Brain pericyte (primary cell): ENCODE measurements around the gene ZNF45.
"Not testable (repeated sequence)": the region's sequence is repeated elsewhere in the genome, so short reads cannot be mapped to it uniquely, and the experiment has no call there.

Experiments
- DNase-seq: peaks from one replicate; pipeline ENCODE4 v3.0.0-alpha.2; 2012; ENCODE audit warnings: low read depth, low spot score

The ZNF45 gene

DNA sequence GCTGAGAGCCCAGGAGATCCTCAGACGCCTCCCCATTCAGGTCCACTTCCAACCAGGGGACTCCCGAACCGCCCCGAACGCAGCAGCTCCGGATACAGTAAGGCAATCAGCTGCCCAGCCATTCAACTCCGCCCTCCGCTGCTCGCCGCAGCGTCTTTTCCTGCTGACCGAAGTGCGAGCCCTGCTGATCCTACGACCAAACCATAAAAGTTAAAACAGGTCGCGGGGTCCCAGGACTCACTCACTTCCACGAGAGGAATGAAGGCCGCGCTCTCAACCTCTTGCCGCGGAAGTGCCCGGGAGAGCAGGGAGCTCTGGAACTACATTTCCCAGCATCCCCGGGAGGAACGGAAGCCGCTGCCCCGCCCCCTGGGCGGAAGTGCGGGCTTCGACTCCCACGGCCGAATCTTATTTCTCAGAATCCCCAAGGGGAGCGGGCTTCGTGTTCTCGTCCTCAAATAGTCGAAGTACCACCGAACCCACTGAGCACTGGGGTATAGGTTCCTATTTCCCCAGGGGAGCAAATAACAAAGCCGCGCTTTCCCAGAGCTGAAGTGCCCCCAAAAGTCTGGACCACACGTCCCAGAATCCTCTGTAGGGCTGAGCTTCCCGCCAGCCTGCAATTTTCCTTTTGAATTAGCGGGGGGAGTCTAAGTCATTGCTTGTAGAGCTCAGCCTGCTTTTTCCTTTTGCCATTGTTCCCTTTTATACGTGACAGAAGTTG lies at the start of gene ZNF45:
Gene ZNF45 (minus strand): TSS at position 298 of the 724 bp plus-strand sequence. CDS start 13,097 bp downstream, outside the sequence.
- DNase-seq = peak; percentile 61

DNA sequence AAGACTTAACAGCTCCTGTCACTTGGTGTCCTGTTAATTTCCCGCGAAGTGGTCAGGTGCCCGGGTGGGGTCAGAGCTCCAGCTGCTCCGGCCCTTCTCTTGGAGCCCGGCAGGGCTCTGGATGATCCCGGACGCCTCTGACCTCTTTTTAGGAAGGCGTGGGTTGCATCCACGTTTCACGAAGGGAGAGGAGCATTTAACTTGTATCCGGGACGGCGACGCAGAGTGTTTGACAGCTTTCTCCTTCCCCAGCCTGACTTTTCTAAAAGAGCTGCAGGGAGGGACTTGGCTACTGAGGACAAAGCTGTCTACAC lies 49.6 kb upstream of the ZNF45 start:
- DNase-seq = no peak

DNA sequence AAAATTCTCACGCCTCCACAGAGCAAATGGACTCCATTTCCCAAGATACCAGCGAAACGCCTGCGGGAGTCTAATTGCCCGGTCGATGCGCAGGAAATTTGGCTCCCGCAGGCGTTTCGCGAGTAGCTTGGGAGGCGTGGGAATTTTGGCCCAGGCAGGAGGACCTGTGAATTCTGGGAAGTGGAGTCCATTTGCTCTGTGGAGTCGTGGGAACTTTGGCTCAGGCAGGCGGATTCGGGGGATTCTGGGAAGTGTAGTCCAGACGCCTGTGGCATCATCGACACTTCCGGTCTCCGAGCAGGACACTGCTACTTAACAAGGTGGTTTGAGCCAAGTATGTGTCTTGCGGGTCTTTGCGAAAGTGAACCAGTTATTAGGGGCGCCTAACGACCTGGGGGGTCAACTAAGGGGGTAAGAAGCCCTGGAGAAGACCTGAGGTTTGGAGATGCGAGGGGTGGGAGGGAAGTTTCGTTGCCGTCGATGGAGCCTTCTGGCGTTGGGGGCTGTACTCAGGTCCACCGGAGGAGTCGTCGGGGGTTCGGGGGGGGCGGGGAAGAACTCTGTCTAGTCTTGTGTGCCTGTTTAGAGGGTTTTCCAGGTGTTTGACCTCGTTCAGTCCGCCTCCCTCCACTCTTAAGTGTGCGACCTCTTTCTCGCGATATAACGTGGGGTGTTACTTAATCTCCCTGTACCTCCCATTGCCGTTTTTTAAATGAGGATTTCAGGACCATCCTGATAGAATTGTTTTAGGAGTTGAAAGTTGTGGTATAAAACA lies 49.0 kb upstream of the ZNF45 start, which contains the start of gene ZNF155:
Gene ZNF155 (plus strand): TSS at position 277 of the 775 bp plus-strand sequence. CDS start 4,356 bp downstream, outside the sequence.
- peak; percentile 86 for DNase-seq

DNA sequence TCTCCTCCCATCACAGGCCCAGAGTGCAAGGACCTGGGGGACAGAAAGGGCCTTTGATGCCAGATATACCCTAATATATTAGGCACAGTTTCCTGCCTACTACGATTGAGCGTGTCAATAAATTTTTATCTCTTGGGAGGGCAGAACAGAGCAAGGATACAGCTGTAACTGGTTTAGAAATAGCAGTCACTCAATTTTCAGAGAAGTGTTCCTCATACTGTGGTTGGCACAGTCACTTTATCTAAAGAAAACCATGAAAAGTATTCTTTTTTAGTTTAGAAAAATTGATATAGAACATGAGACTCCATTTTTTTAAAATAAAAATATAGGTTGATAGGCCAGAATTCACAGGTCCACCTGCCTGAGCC lies 48.4 kb upstream of the ZNF45 start:
- DNase-seq = no peak

DNA sequence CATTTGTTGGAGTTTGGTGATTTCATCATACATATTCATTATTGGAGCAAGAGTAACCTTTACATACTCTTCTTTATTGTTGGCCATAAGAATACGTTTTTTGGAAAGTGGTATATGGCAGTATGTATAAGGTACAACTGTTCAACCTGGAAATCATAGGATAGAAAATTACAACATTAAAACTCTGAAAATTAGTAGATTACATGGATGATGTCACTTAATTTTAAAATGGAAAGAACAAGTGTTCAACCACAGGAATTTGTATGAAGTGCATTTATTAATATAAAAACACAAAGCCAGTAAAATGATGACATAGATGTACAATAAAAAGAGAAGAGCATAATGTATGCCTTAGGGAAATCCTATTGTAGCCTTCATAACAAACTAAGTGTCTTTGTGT lies 41.6 kb upstream of the ZNF45 start:
- no peak for DNase-seq

DNA sequence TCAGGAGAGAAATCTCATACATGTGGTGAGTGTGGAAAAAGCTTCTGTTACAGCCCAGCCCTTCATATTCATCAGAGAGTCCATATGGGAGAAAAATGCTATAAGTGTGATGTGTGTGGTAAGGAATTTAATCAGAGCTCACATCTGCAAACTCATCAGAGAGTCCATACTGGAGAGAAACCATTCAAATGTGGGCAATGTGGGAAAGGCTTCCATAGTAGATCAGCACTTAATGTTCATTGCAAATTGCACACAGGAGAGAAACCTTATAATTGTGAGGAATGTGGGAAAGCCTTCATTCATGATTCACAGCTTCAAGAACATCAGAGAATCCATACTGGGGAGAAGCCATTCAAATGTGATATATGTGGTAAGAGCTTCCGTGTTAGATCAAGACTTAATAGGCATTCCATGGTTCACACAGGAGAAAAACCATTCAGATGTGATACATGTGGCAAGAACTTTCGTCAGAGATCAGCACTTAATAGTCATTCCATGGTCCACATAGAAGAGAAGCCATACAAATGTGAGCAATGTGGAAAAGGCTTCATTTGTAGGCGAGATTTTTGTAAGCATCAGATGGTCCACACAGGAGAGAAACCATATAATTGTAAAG lies 31.1 kb upstream of the ZNF45 start:
- DNase-seq = no peak

DNA sequence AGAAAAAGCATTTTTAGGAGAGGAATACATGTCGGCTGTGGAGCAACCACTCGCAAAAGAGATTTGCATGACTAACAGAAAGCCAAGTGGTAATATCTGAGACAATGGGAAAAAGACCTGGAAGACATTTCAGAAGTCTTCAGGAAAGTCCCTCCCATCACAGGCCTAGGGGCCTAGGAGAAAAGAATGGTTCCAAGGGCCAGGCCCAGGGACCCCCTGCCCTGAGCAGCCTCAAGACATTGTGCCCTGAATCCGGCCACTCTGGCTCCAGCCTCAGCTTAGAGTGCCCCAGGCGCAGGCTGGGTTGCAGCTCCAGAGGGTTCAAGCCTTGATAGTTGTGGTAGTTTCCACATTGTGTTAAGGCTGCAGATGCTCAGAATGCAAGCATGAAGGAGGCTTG lies 25.3 kb upstream of the ZNF45 start:
- no peak for DNase-seq

DNA sequence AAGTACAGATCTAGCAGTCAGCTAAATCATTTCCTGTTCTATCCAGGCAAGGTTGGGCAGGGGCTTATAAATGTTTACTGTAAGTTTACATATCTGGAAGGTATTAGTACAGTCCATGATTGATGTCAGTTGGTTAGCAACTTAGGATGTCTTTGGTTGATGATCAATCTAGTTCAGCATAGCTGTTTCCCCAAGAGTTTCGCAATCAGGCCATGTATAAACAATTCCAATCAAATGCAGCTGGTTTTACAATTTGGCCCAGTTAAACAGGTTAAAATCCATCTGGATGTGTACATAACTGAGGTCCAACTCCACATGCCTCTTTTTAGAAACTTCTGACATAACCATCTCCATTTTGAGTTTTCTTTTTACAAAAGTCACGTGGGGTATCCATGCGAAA lies 22.8 kb upstream of the ZNF45 start:
- no peak for DNase-seq

DNA sequence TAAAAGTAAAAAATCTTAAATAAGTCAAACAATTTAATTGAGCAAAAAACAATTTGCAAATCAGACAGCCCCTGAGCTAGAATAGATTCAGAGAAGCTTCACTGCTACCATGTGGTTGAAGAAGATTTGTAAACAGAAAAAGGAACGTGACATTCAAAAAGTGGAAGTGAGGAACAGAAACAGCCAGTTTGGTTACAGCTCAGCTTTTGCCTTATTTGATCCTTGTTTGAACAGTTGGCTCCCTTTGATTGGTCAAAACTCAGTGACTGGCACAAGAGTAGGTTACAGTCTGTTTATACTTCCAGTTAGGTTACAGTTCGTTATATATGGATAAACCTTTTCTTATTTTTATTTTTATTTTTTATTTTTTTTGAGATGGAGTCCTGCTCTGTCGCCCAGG lies 21.7 kb upstream of the ZNF45 start:
- DNase-seq = no peak

DNA sequence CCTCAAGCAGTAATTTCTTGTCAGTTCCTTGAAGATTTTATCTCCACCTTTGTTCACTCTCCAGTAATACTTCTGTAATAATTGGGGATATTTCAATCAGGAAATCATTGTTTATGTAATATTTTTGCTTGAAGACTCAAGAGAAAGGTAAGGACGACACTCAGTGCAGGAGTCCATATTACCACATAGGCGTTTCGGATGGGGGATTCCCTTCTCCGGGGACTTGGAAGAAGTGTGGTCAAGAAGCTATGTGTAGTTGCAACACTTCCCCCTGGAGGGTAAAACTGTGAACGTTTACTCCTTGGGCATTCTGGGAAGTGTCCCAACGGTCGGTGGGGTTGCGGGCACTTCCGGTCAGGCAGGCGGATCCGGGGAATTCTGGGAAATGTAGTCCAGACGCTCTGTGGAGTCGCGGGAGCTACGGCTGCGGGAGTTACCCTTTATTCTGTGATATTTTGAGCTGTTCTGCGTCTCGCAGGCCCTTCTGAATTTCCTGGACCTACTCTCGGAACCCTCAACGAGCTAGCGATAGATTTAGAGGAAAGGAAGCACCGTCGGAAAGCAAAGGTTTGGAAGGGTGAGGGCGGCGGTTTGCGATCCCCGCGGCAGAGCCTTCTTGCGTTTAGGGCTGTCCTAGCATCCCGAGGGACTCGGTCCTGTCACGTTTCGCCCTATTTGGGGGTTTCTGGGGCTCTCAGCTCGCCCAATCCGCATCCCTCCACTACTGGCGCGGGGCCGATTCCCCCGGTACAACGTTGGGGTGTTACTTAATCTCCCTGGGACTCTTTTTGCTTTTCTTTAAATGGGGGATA lies 16.0 kb upstream of the ZNF45 start, which contains the start of gene ZNF221:
Gene ZNF221 (plus strand): TSS at position 395 of the 812 bp plus-strand sequence. CDS start 11,499 bp downstream, outside the sequence.
- peak; percentile 90 for DNase-seq

DNA sequence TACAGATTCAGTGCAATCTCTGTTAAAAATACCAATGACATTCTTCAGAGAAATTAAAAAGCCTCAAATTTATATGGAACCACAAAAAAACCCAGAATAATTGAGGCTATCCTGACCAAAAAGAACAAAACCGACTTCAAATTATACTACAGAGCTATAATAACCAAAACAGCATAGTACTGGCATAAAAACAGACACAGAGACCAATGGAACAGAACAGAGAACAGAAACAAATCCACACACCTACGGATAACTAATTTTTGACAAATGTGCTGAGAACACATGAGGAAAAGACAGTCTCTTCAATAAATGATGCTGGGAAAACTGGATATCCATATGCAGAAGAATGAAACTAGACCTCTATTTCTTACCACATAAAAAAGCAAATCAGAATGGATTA lies 14.7 kb upstream of the ZNF45 start:
- DNase-seq = not testable (repeated sequence)

DNA sequence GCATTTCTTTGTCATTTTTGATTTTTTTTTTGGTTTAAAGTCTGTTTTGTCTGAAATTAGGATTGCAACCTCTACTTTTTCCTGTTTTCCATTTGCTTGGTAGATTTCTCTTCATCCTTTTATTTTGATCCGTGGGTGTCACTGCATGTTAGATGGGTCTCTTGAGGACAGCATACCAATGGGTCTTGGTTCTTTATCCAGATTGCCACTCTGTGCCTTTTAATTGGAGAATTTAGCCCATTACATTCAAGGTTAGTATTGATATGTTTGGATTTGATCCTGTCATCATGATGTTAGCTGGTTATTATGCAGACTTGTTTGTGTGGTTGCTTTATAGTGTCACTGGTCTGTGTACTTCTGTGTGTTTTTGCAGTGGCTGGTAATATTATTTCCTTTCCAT lies 12.3 kb upstream of the ZNF45 start:
- not testable (repeated sequence) for DNase-seq

DNA sequence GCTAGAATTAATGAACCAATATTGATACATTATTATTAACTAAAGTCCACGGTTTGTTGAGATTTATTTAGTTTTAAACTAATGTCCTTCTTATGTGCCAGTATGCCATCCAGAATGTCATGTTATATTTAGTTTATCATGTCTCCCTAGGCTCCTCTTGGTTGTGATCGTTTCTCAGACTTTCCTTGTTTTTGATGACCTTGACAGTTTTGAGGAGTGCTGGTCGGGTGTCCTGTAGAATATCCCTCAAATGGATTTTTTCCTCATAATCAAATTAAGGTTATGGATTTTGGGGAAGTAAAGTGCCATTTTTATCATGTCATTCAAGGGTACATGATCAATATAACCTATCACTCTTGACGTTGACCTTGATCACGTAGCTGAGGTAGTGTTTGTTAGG lies 6.1 kb upstream of the ZNF45 start:
- DNase-seq = no peak

DNA sequence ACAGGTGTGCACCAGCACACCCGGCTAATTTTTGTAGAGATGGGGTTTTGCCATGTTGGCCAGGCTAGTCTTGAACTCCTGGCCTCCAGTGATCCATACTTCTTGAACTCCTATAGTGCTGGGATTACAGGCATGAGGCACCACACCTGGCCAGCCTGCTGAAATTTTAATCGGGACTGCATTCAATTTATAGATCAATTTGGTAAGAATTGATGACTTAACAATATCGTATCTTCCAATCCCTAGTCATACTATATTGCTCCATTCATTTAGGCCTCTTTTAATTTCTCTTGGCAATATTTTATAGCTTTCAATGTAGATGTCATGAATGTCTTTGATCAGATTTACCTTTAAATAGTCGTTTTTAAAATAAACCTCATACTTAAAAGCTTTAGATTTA lies 5.6 kb upstream of the ZNF45 start:
- DNase-seq = no peak

DNA sequence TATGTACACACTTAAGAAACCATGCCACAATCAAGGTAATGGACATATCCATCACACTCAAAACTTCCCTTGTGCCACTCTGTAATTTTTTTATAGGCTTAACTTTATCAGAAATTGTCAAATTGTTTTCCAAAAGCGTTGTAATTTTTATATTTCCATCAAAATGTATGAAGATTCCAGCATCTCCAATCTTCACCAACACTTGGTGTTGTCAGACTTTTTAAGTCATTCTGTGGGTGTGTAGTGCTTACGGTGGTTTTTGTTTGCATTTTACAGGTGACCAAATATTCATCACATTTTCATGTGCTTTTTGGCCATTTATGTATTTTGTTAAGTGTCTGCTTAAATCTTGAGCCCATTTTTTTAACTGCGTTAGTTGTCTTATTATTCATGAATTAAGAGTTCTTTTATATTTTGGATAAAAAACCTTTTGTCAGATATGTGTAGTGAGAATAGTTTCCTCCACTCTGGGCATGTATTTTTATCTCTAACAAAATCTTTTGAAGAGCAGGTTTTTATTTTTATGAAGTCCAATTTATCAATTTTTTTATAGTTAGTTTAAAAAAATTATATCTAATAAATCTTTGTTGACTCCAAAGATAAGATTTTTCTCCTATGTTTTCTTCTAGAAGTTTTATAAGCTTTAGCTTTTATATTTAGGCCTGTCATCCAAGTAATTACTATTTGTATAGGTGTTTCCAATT lies 4.6 kb upstream of the ZNF45 start:
- DNase-seq = no peak

DNA sequence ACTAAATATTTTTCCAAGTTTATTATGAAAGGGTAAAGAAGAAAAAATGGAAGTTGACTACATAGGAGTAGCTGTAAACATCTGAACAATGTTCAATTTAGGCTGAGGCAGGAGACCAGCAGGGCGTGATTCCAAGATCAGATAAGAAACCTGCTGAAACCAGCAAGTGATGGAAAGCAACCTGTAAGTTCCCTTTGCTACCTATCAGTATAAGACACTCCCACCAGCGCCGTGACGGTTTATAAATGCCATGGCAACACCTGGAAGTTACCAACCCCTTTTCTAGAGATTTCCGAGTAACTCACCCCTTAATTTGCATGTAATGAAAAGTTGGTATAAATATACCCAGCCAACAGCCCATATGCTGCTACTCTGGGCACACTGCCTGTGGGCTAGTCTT lies 1.1 kb upstream of the ZNF45 start:
- DNase-seq = no peak

DNA sequence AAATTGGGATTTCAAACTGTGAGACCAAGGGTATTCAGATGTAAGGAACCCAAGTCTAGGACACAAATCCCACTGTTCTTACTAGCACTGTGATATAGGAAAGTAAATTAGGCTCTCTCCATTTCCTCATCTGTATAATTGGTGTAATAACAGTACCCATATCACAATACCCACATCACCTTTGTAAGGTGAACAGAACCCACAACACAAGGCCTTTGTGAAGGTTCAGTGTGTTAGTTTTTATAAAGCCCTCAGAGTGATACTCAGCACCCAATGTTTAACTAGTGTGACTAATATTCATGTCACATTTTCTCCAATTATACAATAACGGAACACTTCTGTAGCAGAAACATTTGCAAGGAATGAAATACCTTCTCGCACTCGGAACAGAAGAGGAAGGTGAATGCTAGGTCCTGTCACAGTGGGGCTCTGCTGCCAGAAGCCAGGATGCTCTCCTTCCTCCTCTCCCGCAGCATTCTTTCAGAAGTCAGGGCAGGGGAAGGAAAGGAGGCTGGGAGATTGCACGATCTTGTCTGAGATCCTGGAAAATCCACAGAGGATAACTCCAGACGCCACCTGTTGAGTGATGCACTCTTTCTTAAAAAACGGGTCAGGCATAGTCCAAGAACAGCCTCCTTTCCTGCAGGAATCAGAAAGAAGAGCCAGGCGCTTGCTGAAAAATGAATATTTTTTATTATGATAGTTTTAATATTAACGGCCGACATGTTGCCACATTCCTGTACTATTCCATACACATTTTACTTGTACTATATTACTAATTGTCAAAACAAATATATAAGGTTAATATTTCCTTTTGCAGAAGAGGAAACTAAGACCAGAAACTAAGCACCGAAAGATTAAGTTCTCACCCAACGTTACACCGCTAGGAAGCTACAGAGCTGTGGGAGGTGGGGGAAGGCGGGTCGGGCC lies 762 bp downstream of the ZNF45 start:
- DNase-seq = no peak

DNA sequence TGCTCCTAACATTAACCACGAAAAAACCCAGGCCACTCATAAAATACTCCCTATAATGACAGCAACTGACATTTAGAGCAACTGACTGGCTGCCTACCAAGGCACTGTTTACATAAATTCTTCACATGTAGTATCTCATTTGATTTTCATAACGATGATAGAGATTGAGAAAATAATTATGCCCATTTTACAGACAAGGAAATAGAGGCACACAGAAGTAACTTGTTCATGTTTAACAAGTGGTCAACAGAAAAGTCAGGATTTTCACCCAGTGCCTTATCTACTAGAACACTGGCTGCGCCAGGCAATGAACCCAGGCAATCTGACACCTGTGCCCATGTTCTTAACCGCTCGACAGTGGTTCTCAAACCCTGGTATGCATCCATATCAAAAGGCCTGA lies 6.3 kb downstream of the ZNF45 start:
- no peak for DNase-seq

DNA sequence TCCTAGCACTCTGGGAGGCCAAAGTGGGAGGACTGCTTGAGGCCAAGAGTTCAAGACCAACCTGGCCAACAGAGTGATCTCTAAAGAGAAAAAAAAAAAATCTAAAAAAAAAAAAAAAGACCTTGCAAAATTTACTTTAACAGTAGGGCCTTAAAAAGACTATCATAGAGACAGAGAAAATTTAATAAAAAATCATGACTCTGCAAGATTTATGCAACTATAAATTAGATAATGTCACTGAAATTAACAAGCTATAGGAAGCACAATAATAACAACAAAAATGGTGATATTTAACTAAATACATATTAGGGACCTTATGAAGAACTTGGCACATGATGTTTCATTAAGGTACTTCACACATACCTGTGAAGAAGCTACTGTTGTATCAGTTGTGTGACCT lies 11.2 kb downstream of the ZNF45 start:
- no peak for DNase-seq

DNA sequence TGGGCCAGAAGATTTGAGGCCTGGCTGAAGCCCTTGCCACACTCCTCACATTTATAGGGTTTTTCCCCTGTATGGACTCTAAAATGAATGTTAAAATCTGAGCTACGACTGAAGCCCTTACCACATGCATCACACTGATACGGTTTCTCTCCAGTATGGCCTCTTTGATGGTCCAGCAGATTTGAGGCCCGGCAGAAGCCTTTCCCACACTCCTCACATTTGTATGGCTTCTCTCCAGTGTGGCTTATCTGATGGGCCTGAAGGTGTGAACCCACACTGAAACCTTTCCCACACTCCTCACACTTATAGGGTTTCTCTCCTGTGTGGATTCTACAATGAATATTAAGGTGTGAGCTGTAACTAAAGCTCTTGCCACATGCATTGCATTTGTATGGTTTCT lies 21.0 kb downstream of the ZNF45 start:
- no peak for DNase-seq
